Keratinocyte (primary cell): Measurements from ENCODE around the gene KCNK5. TPM values are rescaled to one million over a fixed set of nuclear protein-coding genes. Genes with fewer than 3 reads are reported as not detected.

Experiments
- DNase-seq: peaks from one replicate; pipeline ENCODE4 v3.0.0-alpha.2; 2011; ENCODE audit warnings: low read depth, missing footprints, low spot score
- FAIRE-seq: peaks from 2 replicates; lab custom pipeline; 2011; peaks lifted over from hg19 to GRCh38; lab: Jason Lieb, UNC
- H2AFZ ChIP-seq: 2 replicates; pipeline ENCODE4 v1.6.0; 2012; ENCODE audit warnings: low read length, control low read depth, inconsistent platforms; ENCODE audit not compliant: control insufficient read depth
- H3K27ac ChIP-seq: 2 replicates; pipeline ENCODE4 v1.5.1; 2011; ENCODE audit warnings: low read length; ENCODE audit not compliant: control insufficient read depth, insufficient read depth
- H3K27me3 ChIP-seq: 3 replicates; pipeline ENCODE4 v1.6.0; 2011; ENCODE audit warnings: low read length; ENCODE audit not compliant: control insufficient read depth, insufficient read depth; ENCODE audit errors: extremely low read depth
- H3K36me3 ChIP-seq, 2 experiments: 2 replicates in 1 of 2; 3 replicates in 1 of 2; pipeline ENCODE4 v1.5.1; 2011; ENCODE audit warnings: low read length in 2 of 2, mild to moderate bottlenecking in 1 of 2; ENCODE audit not compliant: control insufficient read depth in 2 of 2, insufficient read depth in 2 of 2; ENCODE audit errors: extremely low read depth in 1 of 2
- H3K4me1 ChIP-seq: 3 replicates; pipeline ENCODE4 v1.5.1; 2011; ENCODE audit warnings: low read length; ENCODE audit not compliant: control insufficient read depth, insufficient read depth; ENCODE audit errors: extremely low read depth
- H3K4me2 ChIP-seq: 3 replicates; pipeline ENCODE4 v1.6.0; 2011; ENCODE audit warnings: low read depth, low read length; ENCODE audit not compliant: control insufficient read depth, insufficient read depth; ENCODE audit errors: extremely low read depth
- H3K4me3 ChIP-seq, 3 experiments: fragments of 200-600 bp in 1 of 3; sonication (generic) in 1 of 3; 2 replicates in 2 of 3; 3 replicates in 1 of 3; pipeline ENCODE4 v1.5.1; 2011 to 2016; ENCODE audit warnings: low read length in 3 of 3, mild to moderate bottlenecking in 3 of 3, control low read depth in 2 of 3, inconsistent platforms in 1 of 3, low read depth in 1 of 3, mixed read lengths in 1 of 3, mixed run types in 1 of 3, moderate library complexity in 1 of 3; ENCODE audit not compliant: control insufficient read depth in 2 of 3, insufficient read depth in 2 of 3; ENCODE audit errors: extremely low read depth in 1 of 3
- H3K79me2 ChIP-seq: 2 replicates; pipeline ENCODE4 v1.6.0; 2012; ENCODE audit warnings: low read length; ENCODE audit not compliant: control insufficient read depth, insufficient read depth
- H3K9ac ChIP-seq: 3 replicates; pipeline ENCODE4 v1.6.0; 2011; ENCODE audit warnings: low read length; ENCODE audit not compliant: control insufficient read depth, insufficient read depth; ENCODE audit errors: extremely low read depth
- H3K9me1 ChIP-seq: 3 replicates; pipeline ENCODE4 v1.6.0; 2011; ENCODE audit warnings: low read length; ENCODE audit not compliant: control insufficient read depth, insufficient read depth; ENCODE audit errors: extremely low read depth
- H3K9me3 ChIP-seq: 2 replicates; pipeline ENCODE4 v1.5.1; 2012; ENCODE audit warnings: low read depth, low read length; ENCODE audit not compliant: control insufficient read depth
- H4K20me1 ChIP-seq: 3 replicates; pipeline ENCODE4 v1.6.0; 2011; ENCODE audit warnings: low read length; ENCODE audit not compliant: control insufficient read depth, insufficient read depth; ENCODE audit errors: extremely low read depth
- CTCF ChIP-seq, 3 experiments: IDR thresholded peaks in 1 of 3; conservative IDR thresholded peaks in 1 of 3; optimal IDR thresholded peaks in 1 of 3; 2 replicates in 2 of 3; 3 replicates in 1 of 3; pipeline versions ENCODE3 to v1.5.1; 2011; ENCODE audit warnings: low read length in 3 of 3, mild to moderate bottlenecking in 3 of 3, moderate library complexity in 2 of 3, control low read depth in 1 of 3, inconsistent platforms in 1 of 3; ENCODE audit not compliant: insufficient read depth in 2 of 3; ENCODE audit errors: extremely low read depth in 1 of 3
- EZH2 ChIP-seq: IDR thresholded peaks from one replicate; pipeline ENCODE4 v1.6.1; 2012; ENCODE audit warnings: inconsistent platforms, mild to moderate bottlenecking, low read length, moderate library complexity
- dilution Hi-C: fragments of 300-500 bp; cut with MboI; formaldehyde crosslinking; loops from one replicate; pipeline ENCODE4 v1.7.0; 2020; ENCODE audit warnings: low sequenced_read_pairs; ENCODE audit not compliant: extremely low pct_ligation_motif_present
- polyA plus RNA-seq, 5 experiments: library from polyadenylated mRNA; depleted of rRNA in 3 of 5; stranded (reverse) in 3 of 5; stranded (forward) in 1 of 5; unstranded in 1 of 5; fragments of >200 nt; gene quantifications; 1 replicate in 1 of 5; 2 replicates in 3 of 5; 3 replicates in 1 of 5; pipeline versions ENCODE4 v1.2.1 to v1.2.3, GENCODE V29; 2011 to 2012; ENCODE audit warnings: missing spikeins in 2 of 5, low read depth in 1 of 5, low replicate concordance in 1 of 5

Gene KCNK5
- polyA plus RNA-seq, 1 donor (not counting 4 experiments of a cell fraction or from before 2014, with no cell fraction given), result not detected

- no peak for FAIRE-seq
These were observed 44.1 kb upstream of the KCNK5 start for GRCh38 chr6:39273406-39273821.

GRCh38 chr6:39269961-39270360 is 40.7 kb upstream of the KCNK5 start:
- Histone ChIP-seq H3K9me1 (no peaks in the 10 kb centered on the region), H2AFZ (no peak overlapping the region), H4K20me1 (no peaks in the 10 kb centered on the region), H3K36me3 (no peaks in the 10 kb centered on the region), H3K27me3 (peaks cover 6% of the 10 kb centered on the region), H3K9me3 (no peaks in the 10 kb centered on the region), H3K27ac (no peak overlapping the region), H3K4me3 (no peak overlapping the region), H3K79me2 (no peaks in the 10 kb centered on the region), H3K4me2 (no peak overlapping the region), H3K9ac (no peak overlapping the region), H3K4me1 (no peaks in the 10 kb centered on the region)
- dilution Hi-C loops, result no loop called here
- DNase-seq (no peak), FAIRE-seq (no peak)
- no peak for TF ChIP-seq EZH2
- no peak for TF ChIP-seq CTCF (optimal IDR thresholded peaks at IDR 0.05 in 1 of 3, IDR thresholded peaks at IDR 0.05 in 1 of 3, conservative IDR thresholded peaks at IDR 0.05 in 1 of 3; ENCODE audit: extremely low read depth in 1 of 3, insufficient read depth in 2 of 3, low read length in 3 of 3)

More at GRCh38 chr6:39273406-39273821, 44.1 kb upstream of the KCNK5 start:
- no peak overlapping the region for H3K4me3 ChIP-seq
- H3K9me3 ChIP-seq, result no peaks in the 10 kb centered on the region
- H3K27ac ChIP-seq, result no peak overlapping the region
- no peaks in the 10 kb centered on the region for H3K36me3 ChIP-seq
- no peaks in the 10 kb centered on the region for H4K20me1 ChIP-seq
- no peak for TF ChIP-seq CTCF (optimal IDR thresholded peaks at IDR 0.05 in 1 of 3, IDR thresholded peaks at IDR 0.05 in 1 of 3, conservative IDR thresholded peaks at IDR 0.05 in 1 of 3; ENCODE audit: extremely low read depth in 1 of 3, insufficient read depth in 2 of 3, low read length in 3 of 3)
- TF ChIP-seq EZH2, result no peak
- H2AFZ ChIP-seq, result no peak overlapping the region
- H3K9ac ChIP-seq, result no peak overlapping the region
- no peaks in the 10 kb centered on the region for H3K9me1 ChIP-seq
- no peaks in the 10 kb centered on the region for H3K4me1 ChIP-seq
- dilution Hi-C loops, result no loop called here
- H3K79me2 ChIP-seq, result no peaks in the 10 kb centered on the region
- H3K27me3 ChIP-seq, result no peaks in the 10 kb centered on the region
- no peak overlapping the region for H3K4me2 ChIP-seq
- DNase-seq, result no peak
